Karpas-422 (cell line): ENCODE results near the gene PKD2L1. TPM values are rescaled to one million over a fixed set of nuclear protein-coding genes. Genes with fewer than 3 reads are reported as not detected.
A peak's percentile ranks its signal among the peaks of the same experiment; 100 is the strongest.
"Not testable (repeated sequence)": the region's sequence is repeated elsewhere in the genome, so short reads cannot be mapped to it uniquely, and the experiment has no call there.

ENCODE experiments used
- DNase-seq: peaks from one replicate; pipeline ENCODE4 v3.0.0-alpha.2; 2015
- H2AFZ ChIP-seq: fragments of 200-600 bp; sonication (generic); 2 replicates; pipeline ENCODE4 v1.6.1; 2014; ENCODE audit warnings: antibody characterized with exemption, low read length, mixed read lengths
- H3K27ac ChIP-seq: fragments of 200-600 bp; sonication (generic); 2 replicates; pipeline ENCODE4 v1.5.1; 2014; ENCODE audit warnings: mild to moderate bottlenecking, low read length, moderate library complexity
- H3K27me3 ChIP-seq: fragments of 200-600 bp; sonication (generic); 2 replicates; pipeline ENCODE4 v1.6.1; 2014; ENCODE audit warnings: low read length, mixed read lengths
- H3K36me3 ChIP-seq: fragments of 200-600 bp; sonication (generic); 2 replicates; pipeline ENCODE4 v1.6.1; 2014; ENCODE audit warnings: low read length, mixed read lengths; ENCODE audit not compliant: insufficient read depth
- H3K4me1 ChIP-seq: fragments of 200-600 bp; sonication (generic); 2 replicates; pipeline ENCODE4 v1.6.1; 2014; ENCODE audit warnings: mild to moderate bottlenecking, low read length, mixed read lengths
- H3K4me2 ChIP-seq: fragments of 200-600 bp; sonication (generic); 2 replicates; pipeline ENCODE4 v1.6.1; 2014; ENCODE audit warnings: low read length, low read depth, mild to moderate bottlenecking; ENCODE audit not compliant: poor library complexity, severe bottlenecking
- H3K4me3 ChIP-seq: fragments of 200-600 bp; sonication (generic); 2 replicates; pipeline ENCODE4 v1.5.1; 2014; ENCODE audit warnings: mild to moderate bottlenecking, antibody characterized with exemption, low read length, mixed read lengths
- H3K79me2 ChIP-seq: fragments of 200-600 bp; sonication (generic); 2 replicates; pipeline ENCODE4 v1.6.1; 2014; ENCODE audit warnings: mild to moderate bottlenecking, low read length, mixed read lengths
- H3K9ac ChIP-seq: fragments of 200-600 bp; sonication (generic); 2 replicates; pipeline ENCODE4 v1.6.0; 2014; ENCODE audit warnings: low read length
- H3K9me2 ChIP-seq: fragments of 200-600 bp; sonication (generic), shearing (Covaris generic); replicated peaks from 2 replicates; pipeline ENCODE4 v1.6.0; 2014; ENCODE audit warnings: mild to moderate bottlenecking, low read length, moderate library complexity; ENCODE audit not compliant: insufficient read depth
- H3K9me3 ChIP-seq: fragments of 300-700, 200-600 bp; sonication (generic); 2 replicates; pipeline ENCODE4 v1.6.1; 2014; ENCODE audit warnings: low read length, mixed read lengths
- H4K20me1 ChIP-seq: fragments of 200-600 bp; sonication (generic); 2 replicates; pipeline ENCODE4 v1.6.1; 2014; ENCODE audit warnings: mild to moderate bottlenecking, antibody characterized with exemption, low read length, low read depth; ENCODE audit not compliant: insufficient read depth
- total RNA-seq: library from RNA; depleted of rRNA; stranded (reverse); fragments of >200 nt; shearing (Covaris generic); gene quantifications from 2 replicates; pipeline ENCODE4 v1.2.3, GENCODE V29; 2014; ENCODE audit warnings: low replicate concordance

Gene PKD2L1
- total RNA-seq, 1 experiment from 2014 or later = 0.07 TPM

DNA sequence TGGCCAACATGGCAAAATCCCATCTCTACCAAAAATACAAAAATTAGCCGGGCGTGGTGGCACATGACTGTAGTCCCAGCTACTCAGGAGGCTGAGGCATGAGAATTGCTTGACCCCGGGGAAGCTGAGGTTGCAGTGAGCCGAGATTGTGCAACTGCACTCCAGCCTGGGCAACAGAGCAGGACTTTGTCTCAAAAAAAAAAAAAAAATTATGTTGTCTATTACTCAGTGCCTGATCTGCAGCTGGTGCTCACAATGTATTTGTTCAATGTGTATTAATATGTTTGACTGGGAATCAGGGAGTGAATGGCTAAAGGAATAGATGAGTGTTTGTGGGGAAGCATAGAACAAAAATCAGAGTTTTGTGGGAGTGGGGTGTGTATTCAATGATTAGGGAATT, 37.7 kb downstream of the PKD2L1 start:
- H3K9me3 ChIP-seq, H3K27me3 ChIP-seq, H3K79me2 ChIP-seq, H4K20me1 ChIP-seq, DNase-seq, H2AFZ ChIP-seq, H3K9me2 ChIP-seq, H3K36me3 ChIP-seq, H3K9ac ChIP-seq, H3K27ac ChIP-seq, H3K4me2 ChIP-seq, H3K4me3 ChIP-seq: not testable (repeated sequence)
- H3K4me1 ChIP-seq = peaks cover 12% of the 10 kb centered on the region

- Histone ChIP-seq H3K9me2 (no peaks in the 10 kb centered on the region), H3K36me3 (no peaks in the 10 kb centered on the region), H3K27ac (no peak overlapping the region), H3K27me3 (no peaks in the 10 kb centered on the region), H3K79me2 (peaks cover under 1% of the 10 kb centered on the region), H3K4me1 (peaks cover 9% of the 10 kb centered on the region), H4K20me1 (no peaks in the 10 kb centered on the region), H2AFZ (no peak overlapping the region), H3K4me2 (no peak overlapping the region), H3K9me3 (no peaks in the 10 kb centered on the region), H3K9ac (no peak overlapping the region), H3K4me3 (no peak overlapping the region)
- DNase-seq = no peak
Observed at GRCh38 chr10:100291356-100291755, 38.7 kb downstream of the PKD2L1 start.

DNA sequence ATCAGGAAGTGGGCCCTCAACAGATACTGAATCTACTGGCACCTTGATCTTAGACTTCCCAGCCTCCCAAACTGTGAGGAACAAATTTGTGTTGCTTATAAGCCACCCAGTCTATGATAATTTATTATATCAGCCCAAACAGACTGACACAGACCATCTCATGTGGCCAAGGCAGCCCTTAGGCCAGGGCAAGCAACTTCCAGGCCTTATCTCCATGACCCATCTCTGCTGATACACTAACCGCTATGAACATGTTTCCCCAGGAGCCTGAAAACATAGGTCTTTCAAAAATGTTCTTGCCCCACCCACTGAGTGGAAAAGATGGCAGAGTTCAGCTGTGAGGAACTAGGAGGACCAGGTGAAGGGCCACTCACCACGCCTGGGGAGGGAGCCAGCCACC, 40.4 kb downstream of the PKD2L1 start:
- H3K9me3 ChIP-seq = no peaks in the 10 kb centered on the region
- DNase-seq = no peak
- H3K27me3 ChIP-seq = no peaks in the 10 kb centered on the region
- H3K9me2 ChIP-seq = no peaks in the 10 kb centered on the region
- no peak overlapping the region for H3K27ac ChIP-seq
- H3K4me3 ChIP-seq = no peak overlapping the region
- peaks cover 15% of the 10 kb centered on the region for H3K4me1 ChIP-seq
- no peak overlapping the region for H3K9ac ChIP-seq
- no peaks in the 10 kb centered on the region for H3K36me3 ChIP-seq
- H4K20me1 ChIP-seq = no peaks in the 10 kb centered on the region
- no peak overlapping the region for H2AFZ ChIP-seq
- peaks cover 18% of the 10 kb centered on the region for H3K79me2 ChIP-seq
- H3K4me2 ChIP-seq = no peak overlapping the region

DNA sequence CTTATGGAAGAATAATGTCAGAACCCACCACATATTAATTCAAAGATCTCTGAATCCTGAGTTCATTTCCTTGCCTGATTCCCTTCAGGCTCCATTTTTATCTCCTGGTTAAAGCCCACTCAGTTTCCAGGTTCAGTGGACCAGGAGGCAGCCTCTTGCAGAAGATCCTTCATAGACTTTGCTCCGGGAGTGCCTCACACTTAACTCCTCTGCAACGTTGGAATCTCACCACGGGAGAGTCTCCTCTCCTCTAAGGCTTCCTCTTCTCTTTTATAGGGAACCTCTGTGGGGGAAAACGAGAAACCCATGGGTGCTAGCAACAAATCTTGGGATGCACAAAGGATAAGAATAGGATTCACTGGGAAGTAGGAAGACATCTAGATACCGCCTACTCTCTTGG, 41.8 kb downstream of the PKD2L1 start:
- H4K20me1 ChIP-seq = peaks cover 4% of the 10 kb centered on the region; the same call in 1 of the 2 replicates
- H3K9me2 ChIP-seq = no peaks in the 10 kb centered on the region
- peaks cover 26% of the 10 kb centered on the region for H3K4me1 ChIP-seq
- no peaks in the 10 kb centered on the region for H3K27me3 ChIP-seq
- H3K4me2 ChIP-seq = no peak overlapping the region
- no peak overlapping the region for H2AFZ ChIP-seq
- H3K36me3 ChIP-seq = peaks cover 10% of the 10 kb centered on the region; the same call in 1 of the 2 replicates
- H3K4me3 ChIP-seq = no peak overlapping the region
- peaks cover 32% of the 10 kb centered on the region for H3K79me2 ChIP-seq
- no peaks in the 10 kb centered on the region for H3K9me3 ChIP-seq
- H3K9ac ChIP-seq = no peak overlapping the region
- no peak for DNase-seq
- no peak overlapping the region for H3K27ac ChIP-seq

DNA sequence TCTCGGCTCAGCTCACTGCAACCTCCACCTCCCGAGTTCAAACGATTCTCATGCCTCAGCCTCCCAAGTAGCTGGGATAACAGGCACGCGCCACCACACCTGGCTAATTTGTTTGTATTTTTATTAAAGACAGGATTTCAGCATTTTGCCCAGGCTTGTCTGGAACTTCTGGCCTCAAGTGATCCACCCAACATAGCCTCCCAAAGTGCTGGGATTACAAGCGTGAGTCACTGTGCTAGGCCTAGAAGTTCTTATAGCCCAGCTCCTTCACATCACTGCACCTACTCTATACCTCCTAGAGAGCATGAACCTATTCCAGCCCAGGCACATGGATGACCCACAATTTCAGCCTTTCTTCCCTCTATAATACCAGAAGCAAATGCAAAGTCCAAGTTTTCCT, 42.3 kb downstream of the PKD2L1 start:
- Histone ChIP-seq H3K4me3 (no peak overlapping the region), H3K4me2 (no peak overlapping the region), H3K27me3 (no peaks in the 10 kb centered on the region), H3K9ac (no peak overlapping the region), H4K20me1 (peaks cover 4% of the 10 kb centered on the region; the same call in 1 of the 2 replicates), H3K9me2 (no peaks in the 10 kb centered on the region), H3K4me1 (peaks cover 29% of the 10 kb centered on the region), H3K79me2 (peaks cover 37% of the 10 kb centered on the region), H3K36me3 (peaks cover 14% of the 10 kb centered on the region; the same call in 1 of the 2 replicates), H3K27ac (no peak overlapping the region), H3K9me3 (no peaks in the 10 kb centered on the region), H2AFZ (no peak overlapping the region)
- no peak for DNase-seq

DNA sequence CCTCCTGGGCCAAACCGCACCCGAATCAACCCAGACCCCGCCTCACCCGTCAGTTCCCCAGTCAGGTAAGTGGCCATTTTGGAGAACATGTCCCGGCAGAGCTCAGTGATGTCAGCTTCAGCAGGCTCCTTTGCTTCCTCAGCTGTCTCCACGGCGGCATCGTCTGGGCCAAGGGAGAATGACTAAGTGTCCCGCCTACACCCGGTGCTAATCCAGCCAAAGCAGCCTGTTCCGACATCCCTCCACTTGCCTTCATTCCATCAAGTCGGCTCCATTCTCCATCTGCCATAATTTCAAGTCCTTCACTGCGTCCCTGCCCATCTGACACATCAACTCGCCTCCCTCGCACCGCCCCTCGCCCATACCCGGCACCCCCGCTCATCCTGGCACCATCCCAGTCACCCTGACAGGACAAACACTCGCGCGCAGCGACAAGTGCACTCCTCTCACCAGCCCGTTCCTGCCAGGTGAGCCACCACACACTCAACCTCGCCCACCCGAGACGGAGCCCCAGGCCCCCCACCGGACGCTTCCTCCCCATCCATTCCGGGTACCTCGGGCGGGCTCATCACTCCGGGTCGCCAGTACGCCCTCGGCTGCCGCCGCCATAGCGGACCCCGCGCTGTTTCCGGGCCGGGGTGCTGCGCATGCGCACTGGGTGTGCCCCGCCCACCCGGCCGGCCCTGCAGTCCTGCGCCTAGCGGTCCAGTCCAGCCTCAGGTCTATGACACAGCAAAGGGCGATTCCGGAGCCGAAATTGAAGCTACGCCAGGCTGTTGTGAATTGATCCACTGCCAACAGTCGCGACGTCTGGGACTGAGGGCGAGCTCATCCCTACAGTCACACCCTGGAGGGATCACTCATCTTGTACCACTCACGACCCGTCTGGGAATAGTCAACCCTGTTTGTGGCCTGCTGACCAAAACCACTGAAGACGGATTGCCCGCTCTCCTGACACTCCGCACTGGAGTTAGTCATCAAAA, 43.7 kb downstream of the PKD2L1 start, which contains the start of gene BLOC1S2:
Gene BLOC1S2, minus strand, starts transcription at position 630 of the 983 bp plus-strand sequence. Its CDS starts 21 bp downstream, at position 609.
- peak within 1 kb of the TSS; percentile 83 for H3K4me2 ChIP-seq
- H3K9ac ChIP-seq = peak within 1 kb of the TSS; percentile 94
- no peaks in the 10 kb centered on the region for H3K27me3 ChIP-seq
- peak within 1 kb of the TSS; percentile 74 for H3K27ac ChIP-seq
- peaks cover 25% of the 10 kb centered on the region; the same call in 1 of the 2 replicates for H3K36me3 ChIP-seq
- peak within 1 kb of the TSS; percentile 95 for H2AFZ ChIP-seq
- no peaks in the 10 kb centered on the region for H3K9me3 ChIP-seq
- no peaks in the 10 kb centered on the region for H3K9me2 ChIP-seq
- DNase-seq = peak; percentile 93
- peak within 1 kb of the TSS; percentile 97 for H3K4me3 ChIP-seq
- peaks cover 29% of the 10 kb centered on the region for H3K4me1 ChIP-seq
- peaks cover 9% of the 10 kb centered on the region; the same call in 1 of the 2 replicates for H4K20me1 ChIP-seq
- peaks cover 49% of the 10 kb centered on the region for H3K79me2 ChIP-seq

GRCh38 chr10:100285326-100285725, 44.7 kb downstream of the PKD2L1 start:
- Histone ChIP-seq H3K4me3 (peak overlapping the region; percentile 97), H3K4me1 (peaks cover 29% of the 10 kb centered on the region), H3K4me2 (peak overlapping the region; percentile 83), H3K79me2 (peaks cover 52% of the 10 kb centered on the region), H3K27ac (peak overlapping the region; percentile 74; the same call in 1 of the 2 replicates), H3K36me3 (peaks cover 33% of the 10 kb centered on the region; the same call in 1 of the 2 replicates), H3K9ac (peak overlapping the region; percentile 94)
- DNase-seq, H4K20me1 ChIP-seq, H2AFZ ChIP-seq, H3K9me3 ChIP-seq, H3K27me3 ChIP-seq, H3K9me2 ChIP-seq: not testable (repeated sequence)

- Histone ChIP-seq H3K9ac (no peak overlapping the region), H4K20me1 (peaks cover 9% of the 10 kb centered on the region; the same call in 1 of the 2 replicates), H3K27me3 (no peaks in the 10 kb centered on the region), H3K4me1 (peaks cover 29% of the 10 kb centered on the region), H3K4me2 (no peak overlapping the region), H3K9me3 (no peaks in the 10 kb centered on the region), H3K79me2 (peaks cover 52% of the 10 kb centered on the region), H3K4me3 (no peak overlapping the region), H3K9me2 (no peaks in the 10 kb centered on the region), H3K27ac (no peak overlapping the region), H3K36me3 (peaks cover 48% of the 10 kb centered on the region), H2AFZ (no peak overlapping the region)
- no peak for DNase-seq
Observed at GRCh38 chr10:100282907-100283306, 47.1 kb downstream of the PKD2L1 start.
